Neural crest cell (in vitro differentiated cells): ENCODE data around the gene NOS2. TPM values are rescaled to one million over a fixed set of nuclear protein-coding genes. Genes with fewer than 3 reads are reported as not detected.
"Not testable (repeated sequence)": the region's sequence is repeated elsewhere in the genome, so short reads cannot be mapped to it uniquely, and the experiment has no call there.

Experiments used
- DNase-seq: peaks from one replicate; pipeline ENCODE4 v3.0.0; 2021; ENCODE audit warnings: low read depth, mixed read lengths, low spot score
- H3K27ac Mint-ChIP-seq: one replicate; pipeline ENCODE4 v1.8.0; 2021; ENCODE audit warnings: mild to moderate bottlenecking, mixed read lengths; ENCODE audit not compliant: unreplicated experiment
- H3K27me3 Mint-ChIP-seq: 2 replicates; pipeline ENCODE4 v1.8.0; 2021; ENCODE audit warnings: low read depth, mild to moderate bottlenecking, mixed read lengths
- H3K36me3 Mint-ChIP-seq: 2 replicates; pipeline ENCODE4 v1.8.0; 2021; ENCODE audit warnings: low read depth, mild to moderate bottlenecking, mixed read lengths
- H3K4me1 Mint-ChIP-seq: 2 replicates; pipeline ENCODE4 v1.8.0; 2021; ENCODE audit warnings: mixed read lengths
- H3K4me3 Mint-ChIP-seq: one replicate; pipeline ENCODE4 v1.8.0; 2021; ENCODE audit warnings: mild to moderate bottlenecking, mixed read lengths
- H3K9me3 Mint-ChIP-seq: 2 replicates; pipeline ENCODE4 v1.8.0; 2021; ENCODE audit warnings: mixed read lengths
- CTCF ChIP-seq: fragments of 200-600 bp; sonication (generic); conservative IDR thresholded peaks from 2 replicates; pipeline ENCODE4 v1.5.0; 2021; ENCODE audit warnings: antibody characterized with exemption, mild to moderate bottlenecking
- total RNA-seq: library from RNA; stranded (reverse); gene quantifications from 2 replicates; pipeline ENCODE4 v1.2.1, GENCODE V29; 2021

NOS2 gene
- total RNA-seq, 1 donor from 2014 or later: 0.91 TPM

GRCh38 chr17:27768858-27769410, 31.4 kb downstream of the NOS2 start:
- no peak for DNase-seq
- TF ChIP-seq CTCF: no peak
- Mint-ChIP-seq H3K27me3 (no peaks in the 10 kb centered on the region), H3K36me3 (no peaks in the 10 kb centered on the region), H3K4me3 (no peak overlapping the region), H3K9me3 (no peaks in the 10 kb centered on the region), H3K4me1 (no peaks in the 10 kb centered on the region), H3K27ac (no peak overlapping the region)

GRCh38 chr17:27766438-27766837, 33.9 kb downstream of the NOS2 start:
- Mint-ChIP-seq H3K4me1 (no peaks in the 10 kb centered on the region), H3K27me3 (no peaks in the 10 kb centered on the region), H3K27ac (no peak overlapping the region), H3K36me3 (no peaks in the 10 kb centered on the region), H3K9me3 (no peaks in the 10 kb centered on the region), H3K4me3 (no peak overlapping the region)
- no peak for DNase-seq
- no peak for TF ChIP-seq CTCF

- H3K27ac Mint-ChIP-seq: no peak overlapping the region
- no peaks in the 10 kb centered on the region for H3K36me3 Mint-ChIP-seq
- TF ChIP-seq CTCF: no peak
- no peak for DNase-seq
- no peaks in the 10 kb centered on the region for H3K27me3 Mint-ChIP-seq
- H3K9me3 Mint-ChIP-seq: no peaks in the 10 kb centered on the region
- H3K4me1 Mint-ChIP-seq: no peaks in the 10 kb centered on the region
- H3K4me3 Mint-ChIP-seq: no peak overlapping the region
These were observed 35.0 kb downstream of the NOS2 start for GRCh38 chr17:27765353-27765752.

- no peak for DNase-seq
- Mint-ChIP-seq H3K9me3 (no peaks in the 10 kb centered on the region), H3K4me1 (no peaks in the 10 kb centered on the region), H3K36me3 (no peaks in the 10 kb centered on the region), H3K4me3 (no peak overlapping the region), H3K27me3 (no peaks in the 10 kb centered on the region), H3K27ac (no peak overlapping the region)
- TF ChIP-seq CTCF: no peak
These were observed 35.7 kb downstream of the NOS2 start for GRCh38 chr17:27764589-27764988.

- Mint-ChIP-seq H3K27me3 (no peaks in the 10 kb centered on the region), H3K9me3 (no peaks in the 10 kb centered on the region), H3K4me1 (no peaks in the 10 kb centered on the region), H3K4me3 (no peak overlapping the region), H3K27ac (no peak overlapping the region), H3K36me3 (no peaks in the 10 kb centered on the region)
- DNase-seq: no peak
- TF ChIP-seq CTCF: no peak
These were observed 37.6 kb downstream of the NOS2 start for GRCh38 chr17:27762527-27763305.

GRCh38 chr17:27760931-27761330, 39.4 kb downstream of the NOS2 start:
- DNase-seq, H3K36me3 Mint-ChIP-seq, H3K4me3 Mint-ChIP-seq, H3K27me3 Mint-ChIP-seq, H3K27ac Mint-ChIP-seq, H3K9me3 Mint-ChIP-seq, H3K4me1 Mint-ChIP-seq: not testable (repeated sequence)
